Glutamatergic neuron (in vitro differentiated cells): Measurements from ENCODE around the gene PTPRE. TPM values are rescaled to one million over a fixed set of nuclear protein-coding genes. Genes with fewer than 3 reads are reported as not detected.

Experiments
- DNase-seq: peaks from one replicate; pipeline ENCODE4 v3.0.0; 2022
- H3K27ac Mint-ChIP-seq: one replicate; pipeline ENCODE4 v1.8.0; 2020; ENCODE audit warnings: mild to moderate bottlenecking, mixed read lengths, inconsistent platforms; ENCODE audit not compliant: unreplicated experiment
- H3K27me3 Mint-ChIP-seq: one replicate; pipeline ENCODE4 v1.8.0; 2020; ENCODE audit warnings: mild to moderate bottlenecking, moderate library complexity, mixed read lengths, inconsistent platforms; ENCODE audit not compliant: unreplicated experiment
- H3K36me3 Mint-ChIP-seq: one replicate; pipeline ENCODE4 v1.8.0; 2020; ENCODE audit warnings: mild to moderate bottlenecking, mixed read lengths, inconsistent platforms; ENCODE audit not compliant: unreplicated experiment
- H3K4me1 Mint-ChIP-seq: one replicate; pipeline ENCODE4 v1.8.0; 2020; ENCODE audit warnings: mild to moderate bottlenecking, low read depth, mixed read lengths, inconsistent platforms; ENCODE audit not compliant: unreplicated experiment
- H3K4me3 Mint-ChIP-seq: one replicate; pipeline ENCODE4 v1.8.0; 2020; ENCODE audit warnings: mild to moderate bottlenecking, mixed read lengths, inconsistent platforms; ENCODE audit not compliant: unreplicated experiment
- H3K9me3 Mint-ChIP-seq: one replicate; pipeline ENCODE4 v1.8.0; 2020; ENCODE audit warnings: mild to moderate bottlenecking, moderate library complexity, mixed read lengths, inconsistent platforms; ENCODE audit not compliant: unreplicated experiment
- total RNA-seq: library from RNA; stranded (reverse); fragmentation: NEBNext Ultra II Directional; extraction: Animal tissue kit (Norgen Biotek cat#: 25700); gene quantifications from one replicate; pipeline ENCODE4 v1.2.1, GENCODE V29; 2021; ENCODE audit not compliant: unreplicated experiment
- TF ChIP-seq, protein P1 (sequence below): fragments of 200-600 bp; sonication (generic); IDR thresholded peaks from one replicate; pipeline ENCODE4 v1.5.0; 2021; ENCODE audit not compliant: partially characterized antibody, unreplicated experiment

The PTPRE gene
- total RNA-seq, 1 donor from 2014 or later, result 2.6 TPM

DNA sequence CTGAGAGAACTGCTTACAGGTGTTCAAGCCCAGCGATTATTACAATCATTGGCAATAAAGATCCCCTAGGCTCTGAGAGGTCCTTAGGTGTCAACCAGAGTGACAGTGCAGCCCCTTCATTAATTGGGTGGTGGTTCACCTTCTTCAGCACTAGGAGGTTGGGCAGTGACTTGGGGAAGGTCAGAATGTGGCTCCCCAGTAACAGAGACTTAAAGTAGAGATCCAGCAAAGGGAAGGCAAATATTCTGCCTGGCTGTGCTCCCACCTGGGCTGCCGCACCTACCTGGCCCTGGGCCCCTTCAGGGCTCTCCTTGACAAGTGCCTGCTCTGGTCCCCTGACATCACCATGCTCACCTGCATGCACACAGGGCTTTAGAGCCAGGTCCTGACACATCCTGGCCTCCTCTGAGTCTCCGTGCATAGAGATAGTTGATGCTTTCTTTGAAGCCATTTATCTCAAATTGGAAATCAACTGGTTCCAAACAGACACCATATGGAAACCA lies 16.0 kb upstream of the PTPRE start:
- peaks cover 2% of the 10 kb centered on the region for H3K9me3 Mint-ChIP-seq
- peaks cover 10% of the 10 kb centered on the region for H3K4me1 Mint-ChIP-seq
- DNase-seq, result no peak
- TF ChIP-seq, protein P1, sequence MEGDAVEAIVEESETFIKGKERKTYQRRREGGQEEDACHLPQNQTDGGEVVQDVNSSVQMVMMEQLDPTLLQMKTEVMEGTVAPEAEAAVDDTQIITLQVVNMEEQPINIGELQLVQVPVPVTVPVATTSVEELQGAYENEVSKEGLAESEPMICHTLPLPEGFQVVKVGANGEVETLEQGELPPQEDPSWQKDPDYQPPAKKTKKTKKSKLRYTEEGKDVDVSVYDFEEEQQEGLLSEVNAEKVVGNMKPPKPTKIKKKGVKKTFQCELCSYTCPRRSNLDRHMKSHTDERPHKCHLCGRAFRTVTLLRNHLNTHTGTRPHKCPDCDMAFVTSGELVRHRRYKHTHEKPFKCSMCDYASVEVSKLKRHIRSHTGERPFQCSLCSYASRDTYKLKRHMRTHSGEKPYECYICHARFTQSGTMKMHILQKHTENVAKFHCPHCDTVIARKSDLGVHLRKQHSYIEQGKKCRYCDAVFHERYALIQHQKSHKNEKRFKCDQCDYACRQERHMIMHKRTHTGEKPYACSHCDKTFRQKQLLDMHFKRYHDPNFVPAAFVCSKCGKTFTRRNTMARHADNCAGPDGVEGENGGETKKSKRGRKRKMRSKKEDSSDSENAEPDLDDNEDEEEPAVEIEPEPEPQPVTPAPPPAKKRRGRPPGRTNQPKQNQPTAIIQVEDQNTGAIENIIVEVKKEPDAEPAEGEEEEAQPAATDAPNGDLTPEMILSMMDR, result no peak
- H3K27ac Mint-ChIP-seq, result no peak overlapping the region
- H3K27me3 Mint-ChIP-seq, result no peaks in the 10 kb centered on the region
- no peaks in the 10 kb centered on the region for H3K36me3 Mint-ChIP-seq
- no peak overlapping the region for H3K4me3 Mint-ChIP-seq

DNA sequence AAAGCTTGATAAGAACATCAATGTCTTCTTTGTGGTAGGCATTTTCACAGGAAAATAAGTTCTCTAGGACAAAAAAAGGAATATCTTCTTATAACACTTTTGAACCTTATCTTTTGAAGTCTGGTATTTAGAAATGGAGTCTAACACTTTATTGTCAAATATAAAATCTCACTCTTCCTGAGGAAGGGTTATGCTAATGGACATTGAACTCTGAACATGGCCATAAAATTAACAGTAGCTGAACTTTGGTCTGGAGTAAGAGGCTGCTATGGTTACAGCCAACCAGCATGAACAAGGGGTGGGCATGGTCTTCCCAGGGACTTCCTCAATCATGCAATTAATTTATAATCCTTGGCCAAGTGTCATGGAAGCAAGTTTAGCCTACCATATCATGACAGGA lies 14.2 kb upstream of the PTPRE start, which contains the start of gene CLRN3:
Gene CLRN3, minus strand, starts transcription at position 199 of the 400 bp plus-strand sequence. Its CDS starts 157 bp downstream, at position 42.
- DNase-seq, result no peak
- Mint-ChIP-seq H3K9me3 (peaks cover 2% of the 10 kb centered on the region), H3K27ac (no peak within 1 kb of the TSS), H3K27me3 (no peaks in the 10 kb centered on the region), H3K36me3 (no peaks in the 10 kb centered on the region), H3K4me1 (peaks cover 5% of the 10 kb centered on the region), H3K4me3 (no peak within 1 kb of the TSS)
- TF ChIP-seq, protein P1, result no peak

DNA sequence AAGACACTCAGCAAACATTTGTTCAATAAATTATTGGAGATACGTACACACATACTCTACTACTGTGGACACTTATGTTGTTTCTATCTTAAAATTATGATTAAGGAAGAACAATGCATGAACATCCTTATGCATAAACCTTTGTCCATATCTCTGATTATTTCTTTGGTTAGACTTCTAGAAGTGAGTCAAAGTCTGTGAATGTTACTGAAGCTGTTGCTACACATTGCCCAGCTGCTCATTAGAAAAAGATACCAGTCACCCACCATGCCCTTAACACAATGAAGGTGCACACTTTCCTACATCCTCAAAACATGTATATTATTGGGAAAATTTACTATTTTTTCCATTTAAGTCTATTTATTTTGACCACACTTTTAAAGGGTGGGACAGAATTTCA lies 12.8 kb upstream of the PTPRE start:
- no peaks in the 10 kb centered on the region for H3K4me1 Mint-ChIP-seq
- TF ChIP-seq, protein P1, result no peak
- H3K9me3 Mint-ChIP-seq, result peaks cover 2% of the 10 kb centered on the region
- H3K4me3 Mint-ChIP-seq, result no peak overlapping the region
- DNase-seq, result no peak
- H3K36me3 Mint-ChIP-seq, result peaks cover 7% of the 10 kb centered on the region
- no peak overlapping the region for H3K27ac Mint-ChIP-seq
- no peaks in the 10 kb centered on the region for H3K27me3 Mint-ChIP-seq

DNA sequence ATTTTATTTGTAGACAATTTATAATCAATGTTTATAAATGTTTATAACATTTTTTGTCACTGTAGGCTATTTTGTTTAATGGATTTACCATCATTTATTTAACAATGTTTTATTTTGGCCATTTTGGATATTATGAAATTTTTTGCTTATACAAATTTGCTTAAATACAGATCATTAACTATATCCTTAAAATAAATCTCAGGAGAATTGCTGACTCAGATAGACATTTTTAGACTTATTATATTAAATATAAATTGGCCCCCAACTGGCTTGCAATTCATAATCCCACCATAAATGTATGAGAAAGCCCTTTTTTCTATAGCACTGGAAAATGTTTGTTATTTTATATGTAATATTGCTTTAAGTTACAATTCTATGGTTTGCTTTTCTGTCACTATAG lies 10.3 kb upstream of the PTPRE start:
- Mint-ChIP-seq H3K4me1 (no peaks in the 10 kb centered on the region), H3K9me3 (no peaks in the 10 kb centered on the region), H3K27ac (no peak overlapping the region), H3K27me3 (no peaks in the 10 kb centered on the region), H3K4me3 (no peak overlapping the region), H3K36me3 (peaks cover 10% of the 10 kb centered on the region)
- no peak for DNase-seq
- TF ChIP-seq, protein P1, result no peak

DNA sequence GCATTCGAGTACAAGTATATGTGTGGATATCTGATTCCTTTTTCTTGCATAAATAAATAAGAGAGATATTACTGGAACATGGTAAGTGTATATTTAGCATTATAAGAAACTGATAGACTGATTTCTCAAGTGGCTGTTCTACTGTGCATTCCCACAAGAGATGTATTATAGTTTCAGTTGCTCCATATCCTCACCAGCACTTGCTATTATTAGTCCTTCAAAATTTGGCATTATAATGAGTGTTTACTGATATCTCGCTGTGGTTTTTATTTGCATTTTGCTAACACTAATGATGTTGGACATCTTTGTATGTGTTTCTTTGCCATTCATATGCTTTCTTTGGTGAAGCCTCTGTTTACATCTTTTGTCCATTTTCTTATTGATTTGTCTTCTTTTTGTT lies 9.7 kb upstream of the PTPRE start:
- TF ChIP-seq, protein P1, result no peak
- H3K36me3 Mint-ChIP-seq, result peaks cover 10% of the 10 kb centered on the region
- H3K27me3 Mint-ChIP-seq, result no peaks in the 10 kb centered on the region
- H3K27ac Mint-ChIP-seq, result no peak overlapping the region
- DNase-seq, result no peak
- H3K4me1 Mint-ChIP-seq, result no peaks in the 10 kb centered on the region
- H3K4me3 Mint-ChIP-seq, result no peak overlapping the region
- H3K9me3 Mint-ChIP-seq, result no peaks in the 10 kb centered on the region
